Stomach (tissue), 4 donors: ENCODE results near the gene MRGPRG.

Experiments used
- CTCF ChIP-seq, 7 experiments: fragments of 450-650 bp in 4 of 7; fragments of 200-600 bp in 3 of 7; sonication (generic) in 3 of 7; IDR thresholded peaks; one replicate each; pipeline ENCODE4 v1.5.1; 2016 to 2019; ENCODE audit warnings: antibody characterized with exemption in 7 of 7, control low read depth in 2 of 7, mild to moderate bottlenecking in 1 of 7
- EP300 ChIP-seq: sonication (generic); formaldehyde crosslinking; IDR thresholded peaks from one replicate; pipeline ENCODE4 v1.6.1; 2017; ENCODE audit warnings: antibody characterized with exemption
- POLR2A ChIP-seq, 4 donors: fragments of 450-650 bp; IDR thresholded peaks; one replicate each; pipeline ENCODE4 v1.6.1; 2016; ENCODE audit warnings: antibody characterized with exemption in 4 of 4, control low read depth in 2 of 4, mild to moderate bottlenecking in 1 of 4, moderate library complexity in 1 of 4
- POLR2AphosphoS5 ChIP-seq, 3 donors: sonication (generic); formaldehyde crosslinking; IDR thresholded peaks; one replicate each; pipeline ENCODE4 v1.6.1; 2016; ENCODE audit warnings: antibody characterized with exemption in 3 of 3

GRCh38 chr11:3201112-3201581 is 17.5 kb downstream of the MRGPRG start:
- TF ChIP-seq CTCF (IDR thresholded peaks at IDR 0.05) (no peak), POLR2A (IDR thresholded peaks at IDR 0.05) (no peak), EP300 (no peak), POLR2AphosphoS5 (IDR thresholded peaks at IDR 0.05) (no peak)
